Glomerular visceral epithelial cell (primary cell): ENCODE results near the gene OSBPL9.
"Not testable (repeated sequence)": the region's sequence is repeated elsewhere in the genome, so short reads cannot be mapped to it uniquely, and the experiment has no call there.

ENCODE experiments used
- DNase-seq: peaks from one replicate; pipeline ENCODE4 v3.0.0-alpha.2; 2016; ENCODE audit errors: extremely low spot score

OSBPL9 gene

DNA sequence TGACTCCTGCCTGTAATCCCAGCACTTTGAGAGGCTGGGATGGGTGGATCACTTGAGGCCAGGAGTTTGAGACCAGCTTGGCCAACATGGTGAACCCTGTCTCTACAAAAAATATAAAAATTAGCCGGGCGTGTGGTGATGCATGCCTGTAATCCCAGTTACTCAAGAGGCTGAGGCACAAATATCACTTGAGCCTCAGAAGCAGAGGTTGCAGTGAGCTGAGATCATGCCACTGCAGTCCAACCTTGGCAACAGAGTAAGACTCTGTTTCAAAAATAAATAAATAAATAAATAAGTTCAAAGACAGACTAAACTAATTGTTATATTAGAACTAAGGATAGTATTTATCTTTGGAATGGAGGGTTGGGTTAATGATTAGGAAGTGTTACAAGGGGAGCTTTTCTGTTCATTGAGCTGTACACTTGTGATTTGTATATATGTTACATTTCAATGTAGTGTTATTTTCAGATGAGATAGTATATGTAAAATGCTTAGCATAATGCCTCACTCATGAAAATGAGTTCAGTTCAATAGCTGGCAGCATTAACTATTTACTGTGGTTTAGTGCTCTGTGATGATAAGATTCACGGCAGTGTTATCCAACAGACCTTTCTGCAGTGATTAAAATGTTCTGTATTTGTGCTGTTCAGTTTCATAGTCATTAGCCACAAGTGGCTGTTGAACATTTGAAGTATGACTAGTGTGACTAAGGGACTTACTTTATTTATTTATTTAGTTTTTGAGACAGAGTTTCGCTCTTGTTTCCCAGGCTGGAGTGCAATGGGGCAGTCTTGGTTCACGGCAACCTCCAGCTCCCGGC, 47.7 kb downstream of the OSBPL9 start:
- DNase-seq = peak; percentile 37

DNA sequence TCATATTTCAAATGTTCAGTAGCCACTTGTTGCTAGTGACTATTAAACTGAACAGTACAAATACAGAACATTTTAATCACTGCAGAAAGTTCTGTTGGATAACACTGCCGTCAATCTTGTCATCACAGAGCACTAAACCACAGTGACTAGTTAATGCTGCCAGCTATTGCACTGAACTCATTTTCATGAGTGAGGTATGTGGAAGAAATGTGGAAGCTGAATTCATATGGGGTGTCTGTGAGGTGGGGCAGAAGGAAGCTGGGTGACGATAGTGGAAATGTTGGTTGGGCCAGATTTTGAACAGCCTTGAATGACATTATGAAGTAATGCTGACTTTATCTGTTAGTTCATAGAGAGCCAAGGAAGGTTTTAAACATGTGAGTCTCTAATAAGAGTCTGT, 49.6 kb downstream of the OSBPL9 start:
- peak; percentile 69 for DNase-seq

DNA sequence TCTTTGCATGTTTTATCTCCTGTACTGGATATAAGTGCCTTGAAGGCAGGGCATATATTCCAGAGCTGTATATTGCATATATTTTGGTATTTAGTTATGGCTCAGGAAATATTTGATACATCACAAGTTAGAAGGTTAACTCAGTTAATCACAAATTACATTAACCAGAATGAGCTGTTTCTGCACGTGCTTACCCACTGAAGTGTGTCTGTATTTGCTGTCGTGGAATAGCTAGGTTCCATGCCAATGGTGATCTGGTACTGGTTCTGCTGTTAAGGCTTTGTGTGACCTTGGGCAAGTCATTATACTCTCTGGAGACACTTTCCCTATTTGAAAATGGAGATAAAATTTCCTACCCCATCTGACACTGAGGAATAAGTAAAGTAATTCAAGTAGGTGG, 50.7 kb downstream of the OSBPL9 start:
- no peak for DNase-seq

DNA sequence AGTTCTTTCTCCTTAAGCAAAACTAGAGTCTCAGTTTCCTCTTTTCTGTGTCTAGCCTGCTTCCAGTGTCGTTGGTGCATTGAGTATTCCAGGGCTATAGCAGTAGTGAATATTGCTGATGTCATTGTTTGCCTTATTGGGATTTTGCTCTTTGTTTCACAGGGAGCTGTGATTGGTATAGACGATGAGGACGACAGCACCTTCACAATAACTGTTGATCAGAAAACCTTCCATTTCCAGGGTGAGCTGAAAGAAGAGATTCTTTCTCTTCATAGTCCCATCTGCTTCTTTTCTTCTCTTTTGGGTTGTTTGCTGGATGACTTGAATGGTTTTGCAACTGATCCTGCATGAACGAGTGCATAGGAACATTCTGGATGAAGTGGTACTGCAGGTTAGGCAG, 52.4 kb downstream of the OSBPL9 start:
- DNase-seq = no peak

DNA sequence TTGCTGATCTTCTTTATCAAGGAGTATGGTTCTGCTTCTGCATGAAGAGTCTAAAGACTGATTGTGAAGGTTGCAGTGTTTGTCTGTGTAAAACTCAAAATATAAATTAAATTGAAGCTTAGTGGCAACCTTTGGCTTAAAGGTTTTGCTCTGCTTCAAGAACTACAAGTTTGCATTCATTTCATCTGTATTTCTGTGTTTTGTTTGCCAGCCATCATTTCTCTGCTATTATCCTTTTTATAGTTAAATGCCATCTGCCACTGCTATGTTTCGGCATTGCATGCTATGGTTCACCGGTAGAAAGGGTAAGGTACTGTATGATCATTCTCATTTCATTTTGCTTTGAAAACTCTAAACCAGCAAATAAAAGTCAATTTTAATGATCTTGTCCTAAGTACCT, 52.9 kb downstream of the OSBPL9 start:
- DNase-seq = no peak

DNA sequence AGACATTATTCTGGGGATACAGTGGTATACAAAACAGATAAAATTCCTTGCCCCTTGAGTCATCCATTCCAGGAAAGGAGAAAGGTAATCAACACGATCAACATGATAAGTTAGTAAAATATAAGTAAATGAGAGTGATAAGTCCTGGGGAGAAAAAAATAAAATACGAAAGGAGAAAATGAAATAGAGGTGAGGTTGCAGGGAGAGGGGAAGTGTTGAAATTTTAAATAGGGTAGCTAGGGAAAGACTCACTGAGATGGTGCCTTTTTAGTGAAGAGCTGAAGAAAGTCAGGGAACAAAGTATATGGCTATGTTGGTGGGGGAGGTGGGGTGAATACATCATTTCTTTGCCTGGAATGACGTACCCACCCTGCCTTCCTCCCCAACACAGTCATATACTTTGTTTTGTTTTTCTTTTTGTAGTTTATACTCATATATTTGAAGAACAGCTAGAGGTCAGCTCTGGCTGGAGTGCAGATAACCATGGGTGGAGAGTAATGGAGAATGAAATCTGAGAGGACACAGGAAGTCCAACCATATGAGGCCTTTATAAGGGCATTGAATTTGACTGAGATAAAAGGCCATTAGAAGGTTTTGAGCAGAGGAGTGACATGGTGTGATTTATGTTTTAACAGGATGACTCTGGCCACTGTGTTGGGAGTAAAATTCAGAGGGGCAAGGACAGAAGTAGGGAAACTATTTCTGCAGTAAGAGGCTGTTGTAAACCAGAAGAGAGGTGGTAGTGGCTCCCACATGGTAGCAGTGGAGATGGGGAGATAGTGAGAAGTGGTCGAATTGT, 54.8 kb downstream of the OSBPL9 start:
- DNase-seq = no peak

DNA sequence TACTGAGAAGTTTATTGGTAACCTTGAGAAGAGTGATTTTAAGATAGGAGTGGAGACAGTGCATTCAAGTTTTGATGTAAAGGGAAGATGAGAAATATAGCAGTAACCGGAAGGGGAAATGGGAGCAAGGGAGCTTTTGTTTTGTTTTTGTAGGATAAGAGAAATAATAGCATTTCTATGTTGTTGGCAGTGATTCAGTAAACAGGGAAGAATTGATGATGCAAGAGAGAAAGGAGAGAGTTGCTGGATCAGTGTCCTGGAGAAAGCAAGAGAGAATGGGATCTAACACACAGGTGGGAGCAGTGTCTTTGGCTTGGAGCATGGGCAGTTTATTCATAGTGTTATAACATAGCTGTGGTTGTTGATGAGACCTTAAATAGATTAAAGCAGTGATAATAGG, 56.4 kb downstream of the OSBPL9 start:
- no peak for DNase-seq

DNA sequence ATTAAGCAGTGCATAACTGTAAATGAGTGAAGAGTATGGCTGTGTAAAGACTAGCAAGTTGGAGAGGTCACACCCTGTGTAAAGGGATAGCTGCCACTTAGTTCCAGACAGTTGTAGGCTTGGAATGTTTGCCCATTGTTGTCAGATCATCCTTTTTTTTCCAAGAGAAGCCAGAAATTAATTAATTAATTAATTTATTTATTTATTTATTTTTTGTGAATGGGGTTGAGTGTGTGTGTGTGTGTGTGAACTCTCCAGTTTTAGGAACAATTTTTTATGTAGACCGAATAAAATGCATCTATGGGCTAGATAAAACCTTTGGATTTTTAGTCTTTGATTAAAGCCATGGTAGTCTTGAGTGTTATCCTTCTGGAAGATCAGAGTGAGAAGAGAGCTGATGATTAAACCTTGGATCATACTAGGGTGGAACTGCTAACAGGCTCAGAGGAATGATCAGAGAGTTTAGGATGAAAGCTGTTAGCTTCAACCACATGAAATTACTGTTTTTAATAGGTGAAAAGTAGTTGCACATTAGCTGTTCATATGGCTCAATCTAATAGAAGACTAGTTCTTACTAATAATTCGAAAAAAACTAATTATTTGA, 58.4 kb downstream of the OSBPL9 start:
- no peak for DNase-seq

DNA sequence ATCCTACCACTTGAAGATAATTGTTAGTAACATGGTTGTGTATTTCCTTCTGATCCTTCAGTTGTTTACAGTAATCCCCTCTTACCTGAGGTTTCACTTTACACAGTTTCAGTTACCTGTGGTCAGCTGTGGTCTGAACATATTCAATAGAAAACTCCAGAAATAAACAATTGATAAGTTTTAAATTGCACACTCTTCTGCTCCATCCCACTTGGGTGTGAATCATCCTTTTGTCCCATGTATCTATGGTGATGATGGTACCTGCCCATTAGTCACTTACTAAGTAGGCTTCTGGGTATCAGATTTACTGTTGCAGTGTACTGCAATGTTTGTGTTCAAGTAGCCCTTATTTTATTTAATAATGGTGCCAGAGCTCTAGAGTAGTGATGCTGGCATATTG, 62.5 kb downstream of the OSBPL9 start:
- DNase-seq = peak; percentile 44

DNA sequence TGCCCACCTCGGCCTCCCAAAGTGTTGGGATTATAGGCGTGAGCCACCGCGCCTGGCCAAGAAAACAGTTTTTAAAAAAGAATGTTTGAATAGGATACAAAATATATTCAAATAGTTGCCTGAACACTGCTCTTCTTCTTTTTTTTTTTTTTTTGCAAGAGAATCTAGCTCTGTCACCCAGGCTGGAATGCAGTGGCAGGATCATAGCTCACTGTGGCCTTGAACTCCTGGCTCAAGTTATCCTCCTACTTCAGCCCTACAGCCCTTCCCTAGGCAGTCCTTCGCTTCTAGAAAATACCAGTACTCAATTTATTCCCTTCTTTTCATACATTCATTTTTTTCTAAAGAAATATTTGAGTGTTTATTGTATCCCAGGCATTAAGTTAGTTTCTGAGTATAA, 67.9 kb downstream of the OSBPL9 start:
- DNase-seq = no peak

DNA sequence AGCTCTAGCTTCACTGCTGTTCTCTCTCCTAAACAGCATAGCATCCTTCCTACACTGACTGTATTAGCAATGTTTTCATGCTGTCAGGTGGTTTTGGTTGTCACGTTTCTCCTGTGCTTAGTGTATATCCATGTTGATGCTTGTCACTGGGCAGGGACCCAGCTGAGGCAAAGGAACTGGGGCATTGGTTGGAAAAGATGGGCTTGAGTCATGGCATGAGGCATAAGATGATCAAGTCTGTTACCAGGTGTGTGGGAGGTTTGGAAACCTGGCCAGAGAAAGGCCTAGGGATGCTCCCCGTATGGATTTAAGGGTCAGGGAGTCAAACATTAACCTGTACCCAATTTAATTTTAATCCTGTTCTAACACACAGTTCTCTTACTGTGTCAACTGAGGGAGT, 69.6 kb downstream of the OSBPL9 start:
- no peak for DNase-seq

DNA sequence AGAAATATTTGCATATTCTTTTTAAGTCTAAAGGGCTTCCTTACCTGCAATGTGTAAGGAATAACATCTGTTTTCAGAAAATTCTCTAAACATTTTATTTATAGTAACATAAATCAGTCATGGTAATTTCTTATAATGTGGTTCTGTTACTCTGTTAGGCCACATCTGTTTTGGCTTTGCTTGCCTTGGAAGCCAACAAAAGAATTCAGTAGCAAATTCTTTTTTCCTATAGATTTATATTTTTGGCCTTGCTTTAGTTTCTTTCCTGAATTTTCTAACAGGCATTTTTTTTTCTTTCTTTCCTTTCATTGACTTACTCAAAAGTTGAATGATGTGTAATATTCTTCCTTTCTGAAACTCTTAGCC, 72.2 kb downstream of the OSBPL9 start:
- no peak for DNase-seq

DNA sequence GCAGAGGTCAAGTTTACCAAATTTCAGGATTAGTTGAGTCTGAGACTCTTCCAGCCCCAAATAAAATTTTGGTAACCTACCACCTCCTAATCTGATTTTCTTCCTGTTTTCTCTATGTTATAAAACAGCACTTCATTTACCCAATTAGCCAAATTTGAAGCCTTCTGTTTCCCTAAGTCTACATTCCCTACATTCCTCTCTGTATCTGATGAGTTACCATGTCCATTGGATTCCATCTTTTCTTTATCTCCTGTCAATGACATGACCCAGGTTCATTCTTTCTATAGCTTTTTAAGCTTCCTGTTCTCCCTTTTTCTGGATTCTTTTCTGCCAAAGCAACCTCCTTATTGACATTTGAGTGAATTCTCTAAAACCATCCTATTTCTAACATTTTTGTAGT, 72.8 kb downstream of the OSBPL9 start:
- DNase-seq = no peak

DNA sequence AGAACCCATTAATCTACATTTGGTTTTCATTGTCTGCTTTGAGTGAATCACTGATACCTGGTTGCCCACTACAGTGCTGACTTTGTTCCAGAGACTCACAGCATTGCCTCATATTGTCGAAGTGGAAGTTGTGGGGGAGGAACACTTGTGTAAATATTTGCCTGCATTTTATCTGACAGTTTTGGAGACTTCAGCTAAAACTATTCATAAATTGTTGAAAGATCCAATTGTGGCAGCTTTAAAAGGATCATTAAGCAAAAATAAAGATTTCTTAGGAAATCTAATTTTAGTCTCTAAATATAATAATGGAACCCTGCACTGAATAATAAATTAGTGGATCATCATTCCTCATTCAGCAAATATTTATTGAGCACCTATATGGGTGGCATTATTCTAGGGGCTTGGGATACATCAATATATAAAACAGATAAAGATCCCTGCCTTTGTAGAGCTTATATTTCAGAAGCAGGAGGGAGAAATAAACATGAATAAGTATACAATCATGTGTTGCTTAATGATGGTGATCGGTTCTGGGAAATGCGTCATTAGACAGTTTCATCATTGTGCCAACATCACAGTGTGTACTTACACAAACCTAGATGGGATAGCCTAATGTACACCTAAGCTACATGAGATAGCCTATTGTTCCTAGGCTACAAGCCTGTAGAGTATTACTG, 73.5 kb downstream of the OSBPL9 start:
- DNase-seq = peak; percentile 33

DNA sequence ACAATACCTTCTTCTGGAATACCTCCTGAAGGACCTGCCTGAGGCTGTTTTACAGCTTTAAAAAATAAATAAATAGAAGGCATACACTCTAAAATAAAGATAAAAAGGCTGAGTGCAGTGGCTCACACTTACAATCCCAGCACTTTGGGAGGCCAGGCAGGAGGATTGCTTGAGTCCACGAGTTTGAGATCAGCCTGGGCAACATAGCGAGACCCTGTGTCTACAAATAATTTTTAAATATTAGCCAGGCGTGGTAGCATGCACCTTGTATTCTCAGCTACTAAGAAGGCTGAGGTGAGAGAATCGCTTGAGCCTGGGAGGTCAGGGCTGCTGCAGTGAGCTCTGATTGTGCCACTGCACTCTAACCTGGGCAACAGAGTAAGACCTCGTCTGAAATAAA, 75.0 kb downstream of the OSBPL9 start:
- DNase-seq = no peak

DNA sequence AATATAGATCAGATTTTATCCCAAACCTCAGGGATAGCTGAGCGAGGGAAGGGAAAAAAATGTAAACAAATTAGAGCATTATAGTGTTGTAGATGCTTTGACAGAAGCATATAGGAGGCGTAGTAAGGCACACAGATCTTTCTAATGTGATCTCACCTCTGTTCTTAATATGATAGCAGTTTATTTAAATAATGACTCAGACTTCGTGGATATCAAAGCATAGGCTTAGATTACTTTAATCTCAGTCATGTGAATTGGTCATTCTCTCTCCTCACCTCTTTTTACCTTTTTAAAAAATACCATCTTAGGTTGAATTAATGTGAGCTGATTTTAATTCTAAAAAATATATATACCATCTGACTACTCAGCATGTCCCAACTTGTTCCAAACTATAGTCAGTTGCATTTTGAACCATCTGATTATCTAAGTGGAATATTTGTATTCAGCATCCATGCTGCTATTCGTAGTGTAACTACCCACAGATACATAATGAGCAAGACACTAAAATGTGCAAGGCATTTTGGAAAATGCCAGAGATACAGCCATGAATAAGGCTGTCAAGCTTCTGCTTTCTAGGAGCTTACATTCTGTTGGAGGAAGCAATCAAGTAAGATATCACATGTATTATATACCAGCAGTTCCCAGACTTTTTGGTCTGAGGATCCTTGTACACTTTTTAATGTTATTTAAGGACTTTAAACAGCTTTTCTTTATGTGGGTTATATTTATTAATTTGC, 76.7 kb downstream of the OSBPL9 start:
- no peak for DNase-seq

DNA sequence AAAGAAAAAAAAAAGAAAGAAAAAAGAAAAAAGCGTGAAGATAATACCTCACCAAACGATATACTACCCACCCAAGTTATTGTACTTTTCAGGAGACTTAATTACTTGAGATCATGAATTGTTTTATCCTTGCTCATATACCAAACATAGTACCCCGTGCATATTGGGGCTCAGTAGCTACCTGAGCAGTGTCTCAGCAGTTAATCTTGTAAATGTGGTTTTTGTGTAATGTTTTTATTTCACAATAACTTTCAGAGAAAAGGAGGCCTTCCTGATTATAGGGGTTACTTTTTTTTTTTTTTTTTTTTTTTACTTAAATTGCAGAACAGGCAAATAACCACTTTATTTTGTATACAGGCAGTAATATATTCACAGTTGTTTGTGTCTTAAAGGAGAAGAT, 80.3 kb downstream of the OSBPL9 start:
- peak; percentile 17 for DNase-seq

DNA sequence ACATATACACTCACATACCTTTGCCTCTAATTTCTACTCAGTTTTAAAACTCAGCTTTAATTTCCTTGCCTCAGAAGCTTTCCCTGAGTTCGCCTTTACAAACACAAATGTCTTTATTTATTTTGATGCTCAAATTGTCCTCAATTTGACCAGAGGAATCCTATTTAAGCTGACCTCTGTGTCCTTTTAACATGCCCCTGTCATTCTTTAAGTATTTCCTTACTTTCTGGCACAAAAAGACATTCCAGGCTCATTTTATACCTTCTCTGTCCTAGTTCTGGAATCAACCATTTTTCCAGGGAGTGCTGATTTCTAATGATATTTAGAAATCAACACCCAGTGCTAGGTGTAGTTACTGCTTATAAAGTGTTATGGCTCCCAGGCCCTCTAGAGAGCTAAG, 82.5 kb downstream of the OSBPL9 start:
- DNase-seq = no peak

DNA sequence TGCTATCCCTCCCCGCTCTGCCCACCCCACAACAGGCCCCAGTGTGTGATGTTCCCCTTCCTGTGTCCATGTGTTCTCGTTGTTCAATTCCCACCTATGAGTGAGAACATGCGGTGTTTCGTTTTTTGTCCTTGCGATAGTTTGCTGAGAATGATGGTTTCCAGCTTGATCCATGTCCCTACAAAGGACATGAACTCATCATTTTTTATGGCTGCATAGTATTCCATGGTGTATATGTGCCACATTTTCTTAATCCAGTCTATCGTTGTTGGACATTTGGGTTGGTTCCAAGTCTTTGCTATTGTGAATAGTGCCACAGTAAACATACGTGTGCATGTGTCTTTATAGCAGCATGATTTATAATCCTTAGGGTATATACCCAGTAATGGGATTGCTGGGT, 84.9 kb downstream of the OSBPL9 start:
- not testable (repeated sequence) for DNase-seq

DNA sequence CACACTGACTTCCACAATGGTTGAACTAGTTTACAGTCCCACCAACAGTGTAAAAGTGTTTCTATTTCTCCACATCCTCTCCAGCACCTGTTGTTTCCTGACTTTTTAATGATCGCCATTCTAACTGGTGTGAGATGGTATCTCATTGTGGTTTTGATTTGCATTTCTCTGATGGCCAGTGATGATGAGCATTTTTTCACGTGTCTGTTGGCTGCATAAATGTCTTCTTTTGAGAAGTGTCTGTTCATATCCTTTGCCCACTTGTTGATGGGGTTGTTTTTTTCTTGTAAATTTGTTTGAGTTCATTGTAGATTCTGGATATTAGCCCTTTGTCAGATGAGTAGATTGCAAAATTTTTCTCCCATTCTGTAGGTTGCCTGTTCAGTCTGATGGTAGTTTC, 85.3 kb downstream of the OSBPL9 start:
- DNase-seq = not testable (repeated sequence)

DNA sequence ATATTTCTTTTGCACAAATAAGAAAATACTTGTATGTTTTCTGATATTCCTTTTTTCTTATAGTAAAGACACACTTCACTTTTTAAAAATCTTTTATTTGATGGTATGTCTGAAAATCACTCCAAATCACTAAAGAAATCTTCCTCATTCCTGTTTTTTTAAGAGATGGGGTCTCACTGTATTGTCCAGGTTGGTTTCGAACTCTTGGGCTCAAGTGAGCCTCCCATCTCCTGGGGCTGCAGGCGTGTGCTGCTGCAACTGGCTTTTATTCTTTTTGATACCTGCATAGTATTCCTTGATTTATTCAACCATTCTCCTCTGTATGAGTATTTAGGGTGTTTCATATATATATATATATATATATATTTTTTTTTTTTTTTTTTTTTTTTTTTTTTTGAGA, 88.1 kb downstream of the OSBPL9 start:
- no peak for DNase-seq
